ENCODE results near the gene MAP3K12.

- TF ChIP-seq SUZ12 (IDR thresholded peaks at IDR 0.05; ENCODE audit: extremely low read depth, insufficient read depth, insufficient read length) (no peak), ZNF274 (IDR thresholded peaks at IDR 0.05; ENCODE audit: low read depth, low read length) (no peak), YY1 (IDR thresholded peaks at IDR 0.05; ENCODE audit: insufficient read depth, insufficient read length) (no peak)
Measured at GRCh38 chr12:53478865-53479264, 20.4 kb downstream of the MAP3K12 start.
